ENCODE measurements around the gene MYNN. TPM values are rescaled to one million over a fixed set of nuclear protein-coding genes. Genes with fewer than 3 reads are reported as not detected.

MYNN gene
- total and polyA plus RNA-seq, 8 donors, result 13.1 to 36.3 (median 32.3) TPM

DNA sequence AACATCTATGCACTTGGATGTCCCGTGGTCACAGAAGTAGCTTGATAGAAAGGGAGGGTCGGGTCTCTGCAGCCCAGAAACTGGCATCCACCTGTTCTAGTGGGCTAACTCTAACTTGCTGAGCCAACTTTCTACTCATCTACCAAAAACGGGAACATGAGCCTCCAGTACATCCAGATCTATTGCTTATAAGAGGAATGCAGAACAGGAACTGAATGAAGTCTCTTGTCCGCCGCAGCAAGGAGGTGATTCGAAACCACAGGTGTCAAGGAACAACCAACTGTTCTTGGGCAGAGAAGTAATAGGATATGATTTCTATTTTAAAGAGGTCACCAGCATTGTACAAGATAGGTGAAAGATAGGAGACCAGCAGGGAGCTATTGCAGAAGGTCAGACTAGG is 26.3 kb upstream of the MYNN start:
- no peaks in the 10 kb centered on the region for H3K4me1 ChIP-seq
- no peaks in the 10 kb centered on the region for H3K36me3 ChIP-seq
- peaks cover 0 to 17% of the 10 kb centered on the region in 2 donors for H3K27me3 ChIP-seq
- intact Hi-C loops (cut with DNase I), result no loop called here
- TF ChIP-seq, protein P1, sequence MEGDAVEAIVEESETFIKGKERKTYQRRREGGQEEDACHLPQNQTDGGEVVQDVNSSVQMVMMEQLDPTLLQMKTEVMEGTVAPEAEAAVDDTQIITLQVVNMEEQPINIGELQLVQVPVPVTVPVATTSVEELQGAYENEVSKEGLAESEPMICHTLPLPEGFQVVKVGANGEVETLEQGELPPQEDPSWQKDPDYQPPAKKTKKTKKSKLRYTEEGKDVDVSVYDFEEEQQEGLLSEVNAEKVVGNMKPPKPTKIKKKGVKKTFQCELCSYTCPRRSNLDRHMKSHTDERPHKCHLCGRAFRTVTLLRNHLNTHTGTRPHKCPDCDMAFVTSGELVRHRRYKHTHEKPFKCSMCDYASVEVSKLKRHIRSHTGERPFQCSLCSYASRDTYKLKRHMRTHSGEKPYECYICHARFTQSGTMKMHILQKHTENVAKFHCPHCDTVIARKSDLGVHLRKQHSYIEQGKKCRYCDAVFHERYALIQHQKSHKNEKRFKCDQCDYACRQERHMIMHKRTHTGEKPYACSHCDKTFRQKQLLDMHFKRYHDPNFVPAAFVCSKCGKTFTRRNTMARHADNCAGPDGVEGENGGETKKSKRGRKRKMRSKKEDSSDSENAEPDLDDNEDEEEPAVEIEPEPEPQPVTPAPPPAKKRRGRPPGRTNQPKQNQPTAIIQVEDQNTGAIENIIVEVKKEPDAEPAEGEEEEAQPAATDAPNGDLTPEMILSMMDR (IDR thresholded peaks at IDR 0.05), result no peak
- ATAC-seq (no peak), DNase-seq (no peak)
- no peak overlapping the region for H3K4me3 ChIP-seq
- H3K9me3 ChIP-seq, result no peaks in the 10 kb centered on the region
- H3K27ac ChIP-seq, result no peak overlapping the region

GRCh38 chr3:169748670-169749069 is 24.5 kb upstream of the MYNN start:
- H3K36me3 ChIP-seq, result no peaks in the 10 kb centered on the region
- H3K4me1 ChIP-seq, result no peaks in the 10 kb centered on the region
- H3K9me3 ChIP-seq, result no peaks in the 10 kb centered on the region
- ATAC-seq (no peak), DNase-seq (no peak)
- TF ChIP-seq, protein P1 (IDR thresholded peaks at IDR 0.05), result no peak
- no peak overlapping the region for H3K27ac ChIP-seq
- no peak overlapping the region for H3K4me3 ChIP-seq
- intact Hi-C loops (cut with DNase I), result no loop called here
- peaks cover 0 to 17% of the 10 kb centered on the region in 2 donors for H3K27me3 ChIP-seq

- DNase-seq, result no peak
- Histone ChIP-seq H3K36me3 (no peaks in the 10 kb centered on the region), H3K27ac (no peak overlapping the region), H3K27me3 (peaks cover 0 to 17% of the 10 kb centered on the region in 2 donors), H3K4me1 (no peaks in the 10 kb centered on the region), H3K9me3 (no peaks in the 10 kb centered on the region), H3K4me3 (no peak overlapping the region)
- TF ChIP-seq, protein P1 (IDR thresholded peaks at IDR 0.05), result no peak
- ATAC-seq, result no peak
- intact Hi-C loops (cut with DNase I), result no loop called here
Observed at GRCh38 chr3:169750665-169751064, 22.5 kb upstream of the MYNN start.

DNA sequence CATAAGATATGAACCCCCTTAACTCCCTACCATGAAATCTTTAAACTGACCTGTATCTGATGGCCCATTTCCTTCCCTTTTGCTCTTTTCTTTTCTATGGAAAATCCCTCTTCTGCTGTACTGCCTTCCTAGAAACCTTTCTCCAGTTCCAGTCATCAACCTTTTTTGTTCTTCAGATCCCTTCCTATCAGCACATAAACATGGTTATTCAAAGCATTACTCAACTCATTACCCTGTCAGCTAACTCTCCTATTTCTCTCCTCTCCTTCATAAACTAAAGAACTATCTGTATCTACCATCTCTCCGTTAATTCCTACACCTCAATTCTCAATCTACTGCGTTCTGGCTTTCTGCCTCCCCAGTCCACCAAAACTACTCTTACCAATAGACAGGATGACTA is 21.3 kb upstream of the MYNN start:
- no peaks in the 10 kb centered on the region for H3K9me3 ChIP-seq
- no peaks in the 10 kb centered on the region for H3K36me3 ChIP-seq
- H3K27me3 ChIP-seq, result peaks cover 0 to 17% of the 10 kb centered on the region in 2 donors
- ATAC-seq (no peak), DNase-seq (no peak)
- intact Hi-C loops (cut with DNase I), result no loop called here
- no peak overlapping the region for H3K4me3 ChIP-seq
- no peaks in the 10 kb centered on the region for H3K4me1 ChIP-seq
- TF ChIP-seq, protein P1 (IDR thresholded peaks at IDR 0.05), result no peak
- H3K27ac ChIP-seq, result no peak overlapping the region

DNA sequence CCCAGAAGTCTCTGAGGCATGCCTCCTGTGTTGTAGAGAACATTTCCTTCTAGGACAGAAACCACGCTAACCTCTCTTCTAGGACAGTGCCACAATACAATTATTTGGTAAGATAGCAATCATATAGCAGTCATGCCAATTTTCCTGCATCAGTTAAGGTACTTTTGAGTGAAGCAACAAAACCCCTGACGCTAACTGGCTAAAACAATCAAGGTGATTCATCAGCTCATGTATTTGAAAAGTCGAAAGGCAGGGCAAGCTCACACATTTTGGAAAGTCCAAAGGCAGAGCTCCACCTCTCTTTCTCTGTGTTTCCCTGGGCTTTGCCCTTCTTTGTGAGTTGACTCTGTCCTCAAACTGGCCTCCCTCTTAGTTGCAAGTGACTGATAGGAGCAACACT is 18.5 kb upstream of the MYNN start:
- Histone ChIP-seq H3K36me3 (no peaks in the 10 kb centered on the region), H3K27me3 (peaks cover 0 to 4% of the 10 kb centered on the region in 2 donors), H3K4me1 (no peaks in the 10 kb centered on the region), H3K27ac (no peak overlapping the region), H3K4me3 (no peak overlapping the region), H3K9me3 (no peaks in the 10 kb centered on the region)
- no peak for ATAC-seq
- DNase-seq, result no peak
- TF ChIP-seq, protein P1 (IDR thresholded peaks at IDR 0.05), result no peak
- intact Hi-C loops (cut with DNase I), result no loop called here
